Skin epidermis (tissue), 12 donors: ENCODE measurements around the gene ING1.

Source experiments
- H3K27ac ChIP-seq, 21 experiments: fragments of 200-600 bp; sonication (generic) in 11 of 21; one replicate each; pipeline ENCODE4 v1.5.0; 2020; ENCODE audit warnings: mild to moderate bottlenecking in 3 of 21, inconsistent platforms in 2 of 21, moderate library complexity in 2 of 21
- H3K4me3 ChIP-seq, 7 experiments: fragments of 200-600 bp; sonication (generic) in 2 of 7; one replicate each; pipeline ENCODE4 v1.5.0; 2020; ENCODE audit warnings: inconsistent platforms in 2 of 7, mild to moderate bottlenecking in 2 of 7, moderate library complexity in 1 of 7

Gene ING1

GRCh38 chr13:110760611-110761010 lies 47.1 kb downstream of the ING1 start:
- H3K27ac ChIP-seq, result no peak overlapping the region

GRCh38 chr13:110766671-110767430 lies 53.4 kb downstream of the ING1 start:
- no peak overlapping the region for H3K27ac ChIP-seq
- H3K4me3 ChIP-seq, result no peak overlapping the region

More at GRCh38 chr13:110760611-110761010, 47.1 kb downstream of the ING1 start:
- no peak overlapping the region for H3K4me3 ChIP-seq

DNA sequence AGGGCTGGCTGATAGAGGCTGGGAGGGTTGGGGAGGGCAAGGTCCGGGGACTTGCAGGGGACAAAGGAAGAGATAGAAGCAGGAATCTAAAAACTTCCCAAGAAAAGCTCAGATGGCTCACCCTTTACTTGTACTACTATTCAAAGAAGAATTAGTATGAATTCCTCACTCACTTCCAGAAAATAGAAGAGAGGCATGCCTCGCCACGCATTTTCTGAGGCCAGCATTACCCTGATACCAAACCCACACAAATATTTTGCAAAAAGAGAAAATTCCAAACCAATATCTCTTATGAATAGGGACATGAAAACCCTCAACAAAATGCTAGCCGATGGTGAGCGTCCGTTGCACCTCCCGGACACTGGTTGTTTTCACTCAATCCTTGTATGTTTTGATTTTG lies 54.0 kb downstream of the ING1 start:
- H3K4me3 ChIP-seq, result no peak overlapping the region
- H3K27ac ChIP-seq, result no peak overlapping the region

DNA sequence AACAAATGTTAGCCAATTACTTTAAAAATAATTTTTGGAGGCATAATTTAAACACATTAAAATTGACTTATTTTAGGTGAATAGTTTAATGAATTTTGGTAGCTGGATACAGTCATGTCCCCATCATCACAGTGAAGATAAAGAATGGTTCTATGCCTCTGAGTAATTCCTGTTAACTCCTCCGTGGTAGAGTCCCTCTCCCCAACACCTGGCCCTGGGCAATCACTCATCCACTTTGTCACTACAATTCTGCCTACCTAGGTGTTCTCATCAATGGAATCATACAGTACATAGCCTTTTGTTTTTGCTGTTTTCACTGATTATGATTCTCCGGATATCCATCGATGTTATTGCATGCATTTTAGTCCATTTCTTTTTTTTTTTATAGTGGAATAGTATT lies 55.6 kb downstream of the ING1 start:
- H3K4me3 ChIP-seq, result no peak overlapping the region
- H3K27ac ChIP-seq, result no peak overlapping the region

DNA sequence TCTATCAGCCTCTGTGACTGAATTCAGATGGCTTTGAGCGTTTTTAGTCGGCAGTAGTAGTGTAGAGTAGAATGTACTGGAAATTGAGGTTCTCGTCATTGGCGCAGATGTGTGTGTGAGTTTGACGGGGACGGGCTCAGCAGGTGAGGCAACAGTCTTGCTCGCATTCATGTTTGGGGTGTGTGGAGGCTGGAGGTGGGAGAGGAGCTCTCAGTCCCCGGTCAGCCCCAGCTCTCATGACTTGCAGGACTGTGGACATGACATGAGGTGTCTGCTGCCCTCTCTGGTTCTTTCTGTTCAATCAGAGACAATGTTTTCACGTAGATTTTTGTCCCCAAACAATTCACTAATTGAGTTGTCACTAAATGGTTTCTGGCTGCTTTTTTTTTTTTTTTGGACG lies 57.2 kb downstream of the ING1 start:
- Histone ChIP-seq H3K4me3 (no peak overlapping the region), H3K27ac (no peak overlapping the region)

GRCh38 chr13:110771194-110771593 lies 57.7 kb downstream of the ING1 start:
- Histone ChIP-seq H3K27ac (peak overlapping the region in 1 of 21 experiments; percentile 3), H3K4me3 (no peak overlapping the region)

DNA sequence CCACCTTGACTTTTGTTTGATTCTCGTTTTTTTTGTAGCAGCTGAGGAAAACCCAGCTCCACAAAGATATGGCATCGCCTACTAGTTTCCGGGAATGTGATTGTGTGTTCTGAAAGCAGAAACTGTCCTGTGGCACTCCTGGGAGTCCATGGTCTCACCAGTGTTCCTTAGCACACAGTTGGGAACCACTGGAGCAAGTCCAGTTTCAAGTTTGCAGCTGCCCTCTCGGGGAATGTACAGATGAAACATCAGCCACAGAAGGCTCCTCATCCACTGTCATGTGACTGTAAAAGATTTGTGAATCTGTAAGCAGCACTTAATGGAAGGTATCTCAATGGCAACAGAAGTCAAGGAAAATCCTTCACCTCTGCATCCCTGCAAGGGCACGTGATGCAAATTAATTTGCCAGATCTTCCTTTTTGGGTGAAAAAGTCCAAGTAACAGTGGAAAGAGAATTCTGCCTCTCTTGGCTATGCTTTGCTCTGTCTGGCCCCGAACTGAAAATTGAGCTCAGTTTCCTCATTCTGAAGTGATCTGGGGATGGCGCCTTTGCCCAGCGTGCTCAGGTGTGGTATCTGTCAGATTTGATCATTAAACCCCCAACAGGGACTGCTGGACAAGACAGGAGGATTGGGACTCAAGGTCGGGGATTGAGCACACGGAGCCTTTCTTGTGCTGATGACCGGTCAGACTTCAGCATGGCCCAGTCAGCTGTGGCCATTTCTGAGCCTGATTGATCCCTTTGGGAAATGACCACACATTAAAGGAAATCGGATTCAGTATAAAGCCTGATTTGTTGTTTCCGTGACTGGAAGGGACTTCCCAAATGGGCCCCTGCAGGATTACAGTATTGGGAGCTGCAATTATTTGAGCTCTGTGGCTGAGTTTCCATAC lies 58.8 kb downstream of the ING1 start:
- no peak overlapping the region for H3K27ac ChIP-seq
- no peak overlapping the region for H3K4me3 ChIP-seq
